Endothelial cell of umbilical vein (primary cell): ENCODE results near the gene ACOT7.

Experiments
- CTCF ChIP-seq, 2 donors: IDR thresholded peaks; 1 replicate in 1 of 2; 2 replicates in 1 of 2; pipeline ENCODE4 v1.5.1; 2011; ENCODE audit warnings: low read length in 2 of 2, mild to moderate bottlenecking in 2 of 2, moderate library complexity in 2 of 2, control low read depth in 1 of 2, inconsistent platforms in 1 of 2, low read depth in 1 of 2; ENCODE audit not compliant: insufficient read depth in 1 of 2; ENCODE audit errors: extremely low read depth in 1 of 2
- EZH2 ChIP-seq: IDR thresholded peaks from 2 replicates; pipeline ENCODE4 v1.6.1; 2012; ENCODE audit warnings: borderline replicate concordance, low read depth, mild to moderate bottlenecking, moderate library complexity, low read length, inconsistent platforms; ENCODE audit not compliant: severe bottlenecking
- FOS ChIP-seq: IDR thresholded peaks from 2 replicates; pipeline ENCODE4 v1.6.1; 2011; ENCODE audit warnings: mild to moderate bottlenecking, low read length, moderate library complexity, borderline replicate concordance; ENCODE audit not compliant: insufficient read depth
- GATA2 ChIP-seq: IDR thresholded peaks from 2 replicates; pipeline ENCODE4 v1.7.0; 2011; ENCODE audit warnings: low read depth, mild to moderate bottlenecking, moderate library complexity, mixed read lengths, low read length; ENCODE audit not compliant: insufficient read length, insufficient read depth
- JUN ChIP-seq: IDR thresholded peaks from 2 replicates; pipeline ENCODE4 v1.6.1; 2011; ENCODE audit warnings: borderline replicate concordance, low read depth; ENCODE audit not compliant: insufficient read length, insufficient read depth
- MYC ChIP-seq: IDR thresholded peaks from one replicate; pipeline ENCODE4 v1.6.1; 2011; ENCODE audit warnings: mild to moderate bottlenecking, low read depth, low read length
- POLR2A ChIP-seq: IDR thresholded peaks from 2 replicates; pipeline ENCODE4 v1.6.1; 2012; ENCODE audit warnings: low read depth, mild to moderate bottlenecking, control low read depth, low read length
- POLR2AphosphoS5 ChIP-seq: IDR thresholded peaks from 2 replicates; pipeline ENCODE4 v1.6.1; 2012; ENCODE audit warnings: low read depth, mild to moderate bottlenecking, control low read depth, low read length, moderate library complexity; ENCODE audit not compliant: insufficient read depth
- TF ChIP-seq, protein P1 (sequence below): IDR thresholded peaks from 2 replicates; pipeline ENCODE4 v1.6.1; 2011; ENCODE audit not compliant: insufficient read depth, insufficient read length

DNA sequence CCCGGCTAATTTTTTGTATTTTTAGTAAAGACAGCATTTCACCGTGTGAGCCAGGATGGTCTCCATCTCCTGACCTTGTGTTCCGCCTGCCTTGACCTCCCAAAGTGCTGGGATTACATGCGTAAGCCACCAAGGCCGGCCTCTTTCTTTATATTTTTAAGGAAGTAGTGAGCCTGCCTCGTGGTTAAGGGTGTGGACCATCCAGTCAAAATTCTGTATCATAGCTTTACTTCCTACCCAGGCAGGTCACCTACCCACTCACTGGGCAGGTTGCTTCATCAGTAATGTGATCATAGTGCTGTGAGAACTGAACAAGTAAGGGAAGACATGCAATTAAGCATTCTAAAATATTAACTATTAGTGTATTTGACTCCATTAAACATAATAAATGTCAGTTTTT is 8.1 kb upstream of the ACOT7 start:
- TF ChIP-seq, protein P1, sequence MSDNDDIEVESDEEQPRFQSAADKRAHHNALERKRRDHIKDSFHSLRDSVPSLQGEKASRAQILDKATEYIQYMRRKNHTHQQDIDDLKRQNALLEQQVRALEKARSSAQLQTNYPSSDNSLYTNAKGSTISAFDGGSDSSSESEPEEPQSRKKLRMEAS = no peak
- no peak for TF ChIP-seq CTCF (IDR thresholded peaks at IDR 0.05; ENCODE audit: extremely low read depth in 1 of 2, insufficient read depth in 1 of 2, low read depth in 1 of 2, low read length in 2 of 2)
- no peak for TF ChIP-seq POLR2A
- TF ChIP-seq POLR2AphosphoS5 = no peak
- no peak for TF ChIP-seq JUN
- no peak for TF ChIP-seq MYC
- no peak for TF ChIP-seq EZH2
- no peak for TF ChIP-seq GATA2
- no peak for TF ChIP-seq FOS
